H9 (cell line): ENCODE results near the gene C14orf132. TPM values are rescaled to one million over a fixed set of nuclear protein-coding genes. Genes with fewer than 3 reads are reported as not detected.

Experiments
- DNase-seq: peaks from one replicate; pipeline ENCODE4 v3.0.0-alpha.2; 2017
- H2AFZ ChIP-seq: one replicate; pipeline ENCODE4 v1.6.1; 2013; ENCODE audit warnings: mild to moderate bottlenecking, low read length, control low read depth, moderate library complexity
- H2AK5ac ChIP-seq: 2 replicates; pipeline ENCODE4 v1.6.1; 2013; ENCODE audit warnings: low read length, control low read depth, mixed read lengths; ENCODE audit not compliant: insufficient read length
- H2BK120ac ChIP-seq: one replicate; pipeline ENCODE4 v1.6.1; 2013; ENCODE audit warnings: low read depth, mild to moderate bottlenecking, low read length, control low read depth, inconsistent platforms; ENCODE audit not compliant: poor library complexity, severe bottlenecking
- H2BK12ac ChIP-seq: 2 replicates; pipeline ENCODE4 v1.6.1; 2013; ENCODE audit warnings: low read length, control low read depth, mixed read lengths, low read depth; ENCODE audit not compliant: insufficient read length
- H2BK15ac ChIP-seq: 2 replicates; pipeline ENCODE4 v1.6.1; 2013; ENCODE audit warnings: low read depth, low read length, control low read depth
- H2BK20ac ChIP-seq: one replicate; pipeline ENCODE4 v1.6.1; 2013; ENCODE audit warnings: low read depth, mild to moderate bottlenecking, low read length, control low read depth, inconsistent platforms; ENCODE audit not compliant: poor library complexity, severe bottlenecking
- H2BK5ac ChIP-seq: 2 replicates; pipeline ENCODE4 v1.6.1; 2013; ENCODE audit warnings: low read length, control low read depth, mixed read lengths; ENCODE audit not compliant: insufficient read length
- H3K14ac ChIP-seq: 2 replicates; pipeline ENCODE4 v1.6.1; 2013; ENCODE audit warnings: low read length, control low read depth; ENCODE audit not compliant: insufficient read depth
- H3K18ac ChIP-seq: 2 replicates; pipeline ENCODE4 v1.6.1; 2013; ENCODE audit warnings: low read depth, mild to moderate bottlenecking, mixed read lengths, low read length, control low read depth; ENCODE audit not compliant: insufficient read length
- H3K23ac ChIP-seq: 2 replicates; pipeline ENCODE4 v1.6.1; 2013; ENCODE audit warnings: low read length, control low read depth, mixed read lengths, low read depth; ENCODE audit not compliant: insufficient read length
- H3K23me2 ChIP-seq: 2 replicates; pipeline ENCODE4 v1.6.1; 2013; ENCODE audit warnings: low read depth, mild to moderate bottlenecking, mixed read lengths, low read length, control low read depth; ENCODE audit not compliant: insufficient read length, poor library complexity, severe bottlenecking
- H3K27ac ChIP-seq: 2 replicates; pipeline ENCODE4 v1.5.1; 2013; ENCODE audit warnings: low read length, control low read depth, mixed read lengths, low read depth; ENCODE audit not compliant: insufficient read length
- H3K27me3 ChIP-seq: 2 replicates; pipeline ENCODE4 v1.6.1; 2013; ENCODE audit warnings: low read length, control low read depth, inconsistent platforms; ENCODE audit not compliant: insufficient read depth
- H3K4ac ChIP-seq: 2 replicates; pipeline ENCODE4 v1.6.1; 2013; ENCODE audit warnings: low read depth, mild to moderate bottlenecking, control low read depth, inconsistent platforms, low read length, moderate library complexity
- H3K4me1 ChIP-seq: 2 replicates; pipeline ENCODE4 v1.6.1; 2013; ENCODE audit warnings: low read length, control low read depth, inconsistent platforms; ENCODE audit not compliant: insufficient read depth
- H3K4me2 ChIP-seq: 2 replicates; pipeline ENCODE4 v1.6.1; 2013; ENCODE audit warnings: low read length, control low read depth, mixed read lengths; ENCODE audit not compliant: insufficient read length, insufficient read depth
- H3K56ac ChIP-seq: 2 replicates; pipeline ENCODE4 v1.6.1; 2013; ENCODE audit warnings: low read depth, mild to moderate bottlenecking, mixed read lengths, low read length, control low read depth; ENCODE audit not compliant: insufficient read length
- H3K79me1 ChIP-seq: 2 replicates; pipeline ENCODE4 v1.6.1; 2013; ENCODE audit warnings: low read depth, mild to moderate bottlenecking, moderate library complexity, low read length, control low read depth, inconsistent platforms; ENCODE audit not compliant: insufficient read depth, poor library complexity, severe bottlenecking
- H3K79me2 ChIP-seq: 2 replicates; pipeline ENCODE4 v1.6.1; 2013; ENCODE audit warnings: low read length, control low read depth, inconsistent platforms; ENCODE audit not compliant: insufficient read depth
- H3K9ac ChIP-seq: 2 replicates; pipeline ENCODE4 v1.6.1; 2013; ENCODE audit warnings: low read length, control low read depth, mixed read lengths; ENCODE audit not compliant: insufficient read length; ENCODE audit errors: extremely low read depth
- H3K9me3 ChIP-seq: one replicate; pipeline ENCODE4 v1.6.1; 2013; ENCODE audit warnings: low read depth, low read length, inconsistent platforms; ENCODE audit not compliant: control insufficient read depth
- H3T11ph ChIP-seq: one replicate; pipeline ENCODE4 v1.6.1; 2013; ENCODE audit warnings: mild to moderate bottlenecking, low read length, control low read depth, inconsistent platforms
- H4K20me1 ChIP-seq: one replicate; pipeline ENCODE4 v1.6.1; 2013; ENCODE audit not compliant: control insufficient read depth, insufficient read length, insufficient read depth
- H4K5ac ChIP-seq: 2 replicates; pipeline ENCODE4 v1.6.1; 2013; ENCODE audit warnings: low read depth, mild to moderate bottlenecking, mixed read lengths, low read length, control low read depth; ENCODE audit not compliant: insufficient read length
- H4K8ac ChIP-seq: replicated peaks from 2 replicates; pipeline ENCODE4 v1.6.1; 2013; ENCODE audit warnings: low read length, control low read depth, mixed read lengths, low read depth; ENCODE audit not compliant: insufficient read length
- H4K91ac ChIP-seq: 2 replicates; pipeline ENCODE4 v1.6.1; 2013; ENCODE audit warnings: low read depth, mild to moderate bottlenecking, moderate library complexity, mixed read lengths, low read length, control low read depth; ENCODE audit not compliant: insufficient read length
- H3K27ac Mint-ChIP-seq, 3 experiments: 2 replicates in 2 of 3; 3 replicates in 1 of 3; pipeline ENCODE4 v1.8.0; 2020 to 2021; ENCODE audit warnings: mixed read lengths in 3 of 3, mild to moderate bottlenecking in 1 of 3, moderate library complexity in 1 of 3
- H3K27me3 Mint-ChIP-seq: 2 replicates; pipeline ENCODE4 v1.8.0; 2021; ENCODE audit warnings: low read depth, mild to moderate bottlenecking, moderate library complexity, mixed read lengths
- H3K36me3 Mint-ChIP-seq, 3 experiments: 2 replicates in 2 of 3; 3 replicates in 1 of 3; pipeline ENCODE4 v1.8.0; 2020 to 2021; ENCODE audit warnings: low read depth in 3 of 3, mixed read lengths in 3 of 3; ENCODE audit not compliant: insufficient read depth in 1 of 3
- H3K4me1 Mint-ChIP-seq, 2 experiments: 2 replicates each; pipeline ENCODE4 v1.8.0; 2020; ENCODE audit warnings: mixed read lengths in 2 of 2
- H3K4me3 Mint-ChIP-seq, 2 experiments: 2 replicates in 1 of 2; 3 replicates in 1 of 2; pipeline ENCODE4 v1.8.0; 2020 to 2021; ENCODE audit warnings: mild to moderate bottlenecking in 2 of 2, mixed read lengths in 2 of 2, moderate library complexity in 1 of 2
- H3K9me3 Mint-ChIP-seq, 2 experiments: 2 replicates in 1 of 2; 3 replicates in 1 of 2; pipeline ENCODE4 v1.8.0; 2020; ENCODE audit warnings: mild to moderate bottlenecking in 2 of 2, mixed read lengths in 2 of 2, moderate library complexity in 1 of 2
- WGBS: extraction: QIAGEN DNeasy Blood & Tissue Kit; methylation state at CpG from one replicate; pipeline ENCODE4 v1.1.7; 2013; ENCODE audit warnings: missing lambda C conversion rate, low lambda C conversion rate, mixed read lengths; ENCODE audit not compliant: insufficient read length; ENCODE audit errors: extremely low coverage; 5-methylcytosine and 5-hydroxymethylcytosine counted together
- total RNA-seq: library from RNA; stranded (reverse); gene quantifications from 2 replicates; pipeline ENCODE4 v1.2.1, GENCODE V29; 2021
- TF ChIP-seq, protein P1 (sequence below): fragments of 200-600 bp; sonication (generic); conservative IDR thresholded peaks from 3 replicates; pipeline ENCODE4 v1.8.0; 2021; ENCODE audit warnings: antibody characterized with exemption, mild to moderate bottlenecking

The C14orf132 gene
- total RNA-seq, 1 experiment from 2014 or later: 5.7 TPM

DNA sequence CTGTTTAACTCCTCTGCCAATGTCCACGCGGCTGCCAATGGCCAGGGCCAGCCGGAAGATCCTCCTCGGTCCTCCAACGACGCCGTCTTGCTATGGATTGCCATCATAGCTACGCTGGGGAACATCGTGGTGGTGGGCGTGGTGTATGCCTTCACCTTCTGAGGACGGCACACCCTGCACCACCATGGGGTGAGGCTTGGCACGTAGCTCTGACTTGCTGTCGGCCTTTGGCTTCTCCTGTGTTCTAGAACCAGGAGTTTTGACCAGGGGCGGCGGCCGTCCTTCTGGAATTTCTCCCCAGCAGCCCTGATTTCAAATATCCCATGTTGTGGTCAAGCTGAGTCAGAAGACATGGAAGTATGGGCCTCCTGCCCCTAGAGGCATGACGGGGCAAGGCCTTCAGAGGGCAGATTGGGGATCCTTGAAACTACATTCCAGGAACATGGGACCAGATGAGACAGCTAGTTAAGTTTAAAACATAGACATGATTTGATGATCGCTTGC lies 47.5 kb downstream of the C14orf132 start:
- Histone ChIP-seq H4K5ac (no peak overlapping the region), H4K8ac (no peak overlapping the region), H3K18ac (no peak overlapping the region), H3K27ac (no peak overlapping the region), H4K91ac (no peak overlapping the region), H3K79me1 (no peaks in the 10 kb centered on the region), H3K4ac (no peak overlapping the region), H2BK12ac (no peak overlapping the region), H3K27me3 (no peaks in the 10 kb centered on the region), H3K4me2 (no peak overlapping the region), H3K14ac (no peak overlapping the region), H4K20me1 (peaks cover 2% of the 10 kb centered on the region), H3K9ac (no peak overlapping the region), H3K9me3 (no peaks in the 10 kb centered on the region), H3K4me1 (no peaks in the 10 kb centered on the region), H2BK20ac (no peak overlapping the region), H2BK5ac (peak overlapping the region; percentile 33), H2BK120ac (no peak overlapping the region), H3T11ph (no peak overlapping the region), H3K79me2 (no peaks in the 10 kb centered on the region), H2BK15ac (no peak overlapping the region), H3K56ac (no peak overlapping the region), H3K23me2 (no peaks in the 10 kb centered on the region), H3K23ac (no peak overlapping the region), H2AK5ac (no peak overlapping the region), H2AFZ (no peak overlapping the region)
- peaks cover 15 to 19% of the 10 kb centered on the region in 2 experiments for H3K4me1 Mint-ChIP-seq
- DNase-seq: no peak
- TF ChIP-seq, protein P1, sequence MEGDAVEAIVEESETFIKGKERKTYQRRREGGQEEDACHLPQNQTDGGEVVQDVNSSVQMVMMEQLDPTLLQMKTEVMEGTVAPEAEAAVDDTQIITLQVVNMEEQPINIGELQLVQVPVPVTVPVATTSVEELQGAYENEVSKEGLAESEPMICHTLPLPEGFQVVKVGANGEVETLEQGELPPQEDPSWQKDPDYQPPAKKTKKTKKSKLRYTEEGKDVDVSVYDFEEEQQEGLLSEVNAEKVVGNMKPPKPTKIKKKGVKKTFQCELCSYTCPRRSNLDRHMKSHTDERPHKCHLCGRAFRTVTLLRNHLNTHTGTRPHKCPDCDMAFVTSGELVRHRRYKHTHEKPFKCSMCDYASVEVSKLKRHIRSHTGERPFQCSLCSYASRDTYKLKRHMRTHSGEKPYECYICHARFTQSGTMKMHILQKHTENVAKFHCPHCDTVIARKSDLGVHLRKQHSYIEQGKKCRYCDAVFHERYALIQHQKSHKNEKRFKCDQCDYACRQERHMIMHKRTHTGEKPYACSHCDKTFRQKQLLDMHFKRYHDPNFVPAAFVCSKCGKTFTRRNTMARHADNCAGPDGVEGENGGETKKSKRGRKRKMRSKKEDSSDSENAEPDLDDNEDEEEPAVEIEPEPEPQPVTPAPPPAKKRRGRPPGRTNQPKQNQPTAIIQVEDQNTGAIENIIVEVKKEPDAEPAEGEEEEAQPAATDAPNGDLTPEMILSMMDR: no peak; the same call in 2 of the 3 replicates
- no CpG with 5 or more reads among the region's 18 CpGs for WGBS
- no peaks in the 10 kb centered on the region for H3K9me3 Mint-ChIP-seq
- no peak overlapping the region for H3K4me3 Mint-ChIP-seq
- peaks cover 5 to 12% (median 10%) of the 10 kb centered on the region in 3 experiments; a peak in 4 of 7 replicates for H3K36me3 Mint-ChIP-seq
- H3K27ac Mint-ChIP-seq: no peak overlapping the region
- H3K27me3 Mint-ChIP-seq: no peaks in the 10 kb centered on the region
